Measurements from ENCODE around the gene GTF3C5.
"Not testable (repeated sequence)": the region's sequence is repeated elsewhere in the genome, so short reads cannot be mapped to it uniquely, and the experiment has no call there.

Gene GTF3C5

GRCh38 chr9:133070985-133071384 lies 40.2 kb downstream of the GTF3C5 start:
- DNase-seq (ENCODE audit: low spot score): not testable (repeated sequence)

- no peak for DNase-seq (ENCODE audit: low spot score)
These were observed 40.8 kb downstream of the GTF3C5 start for GRCh38 chr9:133071484-133072150.

GRCh38 chr9:133072210-133072609 lies 41.4 kb downstream of the GTF3C5 start:
- not testable (repeated sequence) for DNase-seq (ENCODE audit: low spot score)

GRCh38 chr9:133073086-133074014 lies 42.6 kb downstream of the GTF3C5 start:
- DNase-seq (ENCODE audit: low spot score): no peak

- no peak for DNase-seq (ENCODE audit: low spot score)
These were observed 43.4 kb downstream of the GTF3C5 start for GRCh38 chr9:133074111-133074651.

GRCh38 chr9:133075925-133076630 lies 45.3 kb downstream of the GTF3C5 start:
- DNase-seq (ENCODE audit: low spot score): no peak

- no peak for DNase-seq (ENCODE audit: low spot score)
These were observed 45.9 kb downstream of the GTF3C5 start for GRCh38 chr9:133076691-133077090.

GRCh38 chr9:133078486-133078885 lies 47.7 kb downstream of the GTF3C5 start:
- no peak for DNase-seq (ENCODE audit: low spot score)

GRCh38 chr9:133080161-133080560 lies 49.4 kb downstream of the GTF3C5 start:
- no peak for DNase-seq (ENCODE audit: low spot score)

- not testable (repeated sequence) for DNase-seq (ENCODE audit: low spot score)
These were observed 50.3 kb downstream of the GTF3C5 start for GRCh38 chr9:133080786-133081779.

GRCh38 chr9:133081957-133082644 lies 51.3 kb downstream of the GTF3C5 start:
- not testable (repeated sequence) for DNase-seq (ENCODE audit: low spot score)

GRCh38 chr9:133083688-133084087 lies 52.9 kb downstream of the GTF3C5 start:
- DNase-seq (ENCODE audit: low spot score): not testable (repeated sequence)

- not testable (repeated sequence) for DNase-seq (ENCODE audit: low spot score)
These were observed 55.5 kb downstream of the GTF3C5 start for GRCh38 chr9:133086212-133086860.

- DNase-seq (ENCODE audit: low spot score): no peak
These were observed 56.1 kb downstream of the GTF3C5 start for GRCh38 chr9:133086894-133087293.

- no peak for DNase-seq (ENCODE audit: low spot score)
These were observed 56.8 kb downstream of the GTF3C5 start for GRCh38 chr9:133087429-133088145.

- DNase-seq (ENCODE audit: low spot score): no peak
These were observed 57.5 kb downstream of the GTF3C5 start for GRCh38 chr9:133088146-133088750.

- DNase-seq (ENCODE audit: low spot score): no peak
These were observed 58.0 kb downstream of the GTF3C5 start for GRCh38 chr9:133088756-133089155.

GRCh38 chr9:133089271-133089671 lies 58.5 kb downstream of the GTF3C5 start:
- peak; percentile 57 for DNase-seq (ENCODE audit: low spot score)

GRCh38 chr9:133090187-133090586 lies 59.4 kb downstream of the GTF3C5 start:
- no peak for DNase-seq (ENCODE audit: low spot score)
